Mesenchymal stem cell (in vitro differentiated cells and primary cell): ENCODE measurements around the gene CXCL11.
"Not testable (repeated sequence)": the region's sequence is repeated elsewhere in the genome, so short reads cannot be mapped to it uniquely, and the experiment has no call there.

Source experiments
- DNase-seq: peaks from one replicate; pipeline ENCODE4 v3.0.0-alpha.2; 2013
- H2AFZ ChIP-seq: one replicate; pipeline ENCODE4 v1.6.1; 2013; ENCODE audit warnings: low read depth, mild to moderate bottlenecking, control low read depth, inconsistent platforms, low read length, moderate library complexity
- H2AK5ac ChIP-seq: 2 replicates; pipeline ENCODE4 v1.6.1; 2013; ENCODE audit warnings: low read length, moderate library complexity, mild to moderate bottlenecking, inconsistent platforms; ENCODE audit not compliant: severe bottlenecking
- H2BK120ac ChIP-seq: one replicate; pipeline ENCODE4 v1.6.1; 2013; ENCODE audit warnings: low read depth, mild to moderate bottlenecking, inconsistent platforms, low read length, moderate library complexity
- H2BK12ac ChIP-seq, 2 experiments: one replicate each; pipeline ENCODE4 v1.6.1; 2013; ENCODE audit warnings: inconsistent platforms in 2 of 2, low read length in 2 of 2, mild to moderate bottlenecking in 2 of 2, moderate library complexity in 2 of 2, control low read depth in 1 of 2
- H2BK15ac ChIP-seq: one replicate; pipeline ENCODE4 v1.6.1; 2013; ENCODE audit warnings: mild to moderate bottlenecking, low read depth, inconsistent platforms; ENCODE audit not compliant: poor library complexity, severe bottlenecking
- H2BK5ac ChIP-seq: 2 replicates; pipeline ENCODE4 v1.6.1; 2013; ENCODE audit warnings: low read depth, mild to moderate bottlenecking, low read length, control low read depth, inconsistent platforms; ENCODE audit not compliant: poor library complexity, severe bottlenecking
- H3K14ac ChIP-seq, 2 experiments: one replicate each; pipeline ENCODE4 v1.6.1; 2013; ENCODE audit warnings: inconsistent platforms in 2 of 2, low read length in 2 of 2, control low read depth in 1 of 2, mild to moderate bottlenecking in 1 of 2, moderate library complexity in 1 of 2
- H3K18ac ChIP-seq, 2 experiments: one replicate each; pipeline ENCODE4 v1.6.1; 2013; ENCODE audit warnings: inconsistent platforms in 2 of 2, low read length in 2 of 2, control low read depth in 1 of 2, low read depth in 1 of 2, mild to moderate bottlenecking in 1 of 2
- H3K23ac ChIP-seq, 2 experiments: one replicate each; pipeline ENCODE4 v1.6.1; 2013; ENCODE audit warnings: inconsistent platforms in 2 of 2, low read length in 2 of 2, mild to moderate bottlenecking in 2 of 2, moderate library complexity in 2 of 2, control low read depth in 1 of 2
- H3K27ac ChIP-seq: 2 replicates; pipeline ENCODE4 v1.5.1; 2013; ENCODE audit warnings: mild to moderate bottlenecking, moderate library complexity, low read length, control low read depth, inconsistent platforms; ENCODE audit not compliant: poor library complexity, severe bottlenecking
- H3K27me3 ChIP-seq, 2 experiments: 2 replicates each; pipeline versions ENCODE4 v1.6.1 to v1.7.0; 2013; ENCODE audit warnings: low read length in 2 of 2, mild to moderate bottlenecking in 2 of 2, moderate library complexity in 2 of 2, control low read depth in 1 of 2, inconsistent platforms in 1 of 2; ENCODE audit not compliant: control insufficient read depth in 1 of 2, insufficient read depth in 1 of 2
- H3K36me3 ChIP-seq, 2 experiments: 2 replicates each; pipeline versions ENCODE4 v1.6.1 to v1.7.0; 2013; ENCODE audit warnings: low read length in 2 of 2, control low read depth in 1 of 2, inconsistent platforms in 1 of 2, low read depth in 1 of 2, mild to moderate bottlenecking in 1 of 2; ENCODE audit not compliant: insufficient read depth in 2 of 2, control insufficient read depth in 1 of 2
- H3K4ac ChIP-seq, 2 experiments: one replicate each; pipeline ENCODE4 v1.6.1; 2013; ENCODE audit warnings: inconsistent platforms in 2 of 2, low read length in 2 of 2, mild to moderate bottlenecking in 2 of 2, moderate library complexity in 2 of 2, control low read depth in 1 of 2, low read depth in 1 of 2
- H3K4me1 ChIP-seq: 2 replicates; pipeline ENCODE4 v1.6.1; 2013; ENCODE audit warnings: low read depth, low read length, control low read depth; ENCODE audit not compliant: control insufficient read depth, insufficient read depth
- H3K4me2 ChIP-seq: 2 replicates; pipeline ENCODE4 v1.6.1; 2013; ENCODE audit warnings: low read length, mild to moderate bottlenecking, inconsistent platforms; ENCODE audit not compliant: poor library complexity, severe bottlenecking
- H3K4me3 ChIP-seq, 2 experiments: 2 replicates each; pipeline versions ENCODE4 v1.5.1 to v1.7.0; 2013; ENCODE audit warnings: low read length in 2 of 2, mild to moderate bottlenecking in 2 of 2, control low read depth in 1 of 2, low read depth in 1 of 2; ENCODE audit not compliant: insufficient read depth in 1 of 2
- H3K79me1 ChIP-seq: replicated peaks from 2 replicates; pipeline ENCODE4 v1.6.1; 2013; ENCODE audit warnings: mild to moderate bottlenecking, control low read depth, low read length, inconsistent platforms; ENCODE audit not compliant: poor library complexity, severe bottlenecking
- H3K9ac ChIP-seq: 2 replicates; pipeline ENCODE4 v1.7.0; 2013; ENCODE audit warnings: mild to moderate bottlenecking, low read length, moderate library complexity
- H3K9me3 ChIP-seq: 2 replicates; pipeline ENCODE4 v1.7.0; 2013; ENCODE audit warnings: mild to moderate bottlenecking, low read length; ENCODE audit not compliant: control insufficient read depth
- H4K8ac ChIP-seq: one replicate; pipeline ENCODE4 v1.6.1; 2013; ENCODE audit warnings: inconsistent platforms, mild to moderate bottlenecking, low read length, moderate library complexity
- H4K91ac ChIP-seq: one replicate; pipeline ENCODE4 v1.6.1; 2013; ENCODE audit warnings: mild to moderate bottlenecking, low read length, inconsistent platforms
- WGBS: methylation state at CpG from one replicate; pipeline ENCODE4 v1.1.7; 2013; ENCODE audit warnings: mixed read lengths; 5-methylcytosine and 5-hydroxymethylcytosine counted together

CXCL11 gene

DNA sequence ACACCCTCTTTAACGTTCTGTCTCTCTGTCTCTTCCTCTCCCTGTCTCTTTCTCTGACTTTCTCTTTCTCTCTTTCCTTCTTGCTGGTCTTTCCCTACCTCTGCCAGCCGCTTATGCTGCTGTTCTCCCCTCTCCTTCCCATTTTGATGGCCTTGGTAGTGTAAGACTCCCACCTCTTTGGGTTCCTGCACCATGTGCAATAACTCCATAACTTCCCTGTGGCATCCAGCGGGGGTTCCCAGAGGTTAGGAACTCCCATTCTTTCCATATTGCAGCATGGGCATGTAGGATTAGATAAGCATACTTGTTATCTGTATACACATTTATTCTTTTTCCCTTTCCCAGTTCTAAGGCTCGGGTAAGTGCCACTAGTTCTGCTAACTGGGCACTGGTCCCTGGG, 8.8 kb upstream of the CXCL11 start:
- H3K9me3 ChIP-seq, H3K4me3 ChIP-seq, H3K27me3 ChIP-seq, H3K4ac ChIP-seq, H4K91ac ChIP-seq, DNase-seq, H3K14ac ChIP-seq, H3K79me1 ChIP-seq, H3K27ac ChIP-seq, H2AK5ac ChIP-seq, H3K4me2 ChIP-seq, H3K4me1 ChIP-seq, H2BK12ac ChIP-seq, H4K8ac ChIP-seq, H3K23ac ChIP-seq, H3K36me3 ChIP-seq, H2BK120ac ChIP-seq, H2BK5ac ChIP-seq, H2AFZ ChIP-seq, H3K18ac ChIP-seq, H2BK15ac ChIP-seq, H3K9ac ChIP-seq: not testable (repeated sequence)
- WGBS, result 81% methylated on average over 3 of the region's 4 CpGs

DNA sequence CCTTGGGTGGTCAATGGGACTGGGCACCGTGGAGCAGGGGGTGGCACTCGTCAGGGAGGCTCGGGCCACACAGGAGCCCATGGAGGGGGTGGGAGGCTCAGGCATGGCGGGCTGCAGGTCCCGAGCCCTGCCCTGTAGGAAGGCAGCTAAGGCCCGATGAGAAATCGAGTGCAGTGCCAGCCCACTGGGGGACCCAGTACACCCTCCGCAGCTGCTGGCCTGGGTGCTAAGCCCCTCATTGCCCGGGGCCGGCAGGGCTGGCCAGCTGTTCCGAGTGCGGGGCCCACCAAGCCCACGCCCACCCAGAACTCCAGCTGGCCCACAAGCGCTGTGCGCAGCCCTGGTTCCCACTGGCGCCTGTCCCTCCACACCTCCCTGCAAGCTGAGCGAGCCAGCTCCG, 7.4 kb upstream of the CXCL11 start:
- not testable (repeated sequence) for H2BK12ac ChIP-seq, H3K4ac ChIP-seq, H3K36me3 ChIP-seq, H2BK5ac ChIP-seq, H4K91ac ChIP-seq, H3K14ac ChIP-seq, H3K9ac ChIP-seq, H3K4me1 ChIP-seq, H3K27ac ChIP-seq, H2BK120ac ChIP-seq, H3K18ac ChIP-seq, H4K8ac ChIP-seq, H2AFZ ChIP-seq, H3K27me3 ChIP-seq, H3K79me1 ChIP-seq, H3K23ac ChIP-seq, H2AK5ac ChIP-seq, H3K4me3 ChIP-seq, H3K9me3 ChIP-seq, DNase-seq, H3K4me2 ChIP-seq, H2BK15ac ChIP-seq
- 93% methylated on average over 17 of the region's 18 CpGs for WGBS

DNA sequence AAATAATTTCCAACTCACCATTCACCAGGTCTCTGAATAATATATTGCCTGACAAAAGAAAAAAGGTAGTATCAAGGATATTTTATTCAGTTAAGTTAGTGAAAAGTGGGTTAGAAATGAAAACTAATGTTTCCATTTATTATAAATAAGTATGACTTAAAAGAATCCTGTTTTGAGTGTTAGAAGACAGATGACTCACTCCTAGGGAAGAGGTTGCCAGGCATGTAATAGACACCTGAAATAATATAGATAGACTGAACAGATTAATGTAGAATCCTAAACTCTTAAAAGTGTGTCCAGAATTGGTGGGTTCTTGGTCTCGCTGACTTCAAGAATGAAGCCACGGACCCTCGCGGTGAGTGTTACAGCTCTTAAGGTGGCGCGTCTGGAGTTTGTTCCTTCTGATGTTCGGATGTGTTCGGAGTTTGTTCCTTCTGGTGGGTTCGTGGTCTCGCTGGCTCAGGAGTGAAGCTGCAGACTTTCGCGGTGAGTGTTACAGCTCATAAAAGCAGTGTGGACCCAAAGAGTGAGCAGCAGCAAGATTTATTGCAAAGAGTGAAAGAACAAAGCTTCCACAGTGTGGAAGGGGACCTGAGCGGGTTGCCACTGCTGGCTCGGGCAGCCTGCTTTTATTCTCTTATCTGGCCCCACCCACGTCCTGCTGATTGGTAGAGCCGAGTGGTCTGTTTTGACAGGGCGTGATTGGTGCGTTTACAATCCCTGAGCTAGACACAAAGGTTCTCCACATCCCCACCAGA, 6.5 kb upstream of the CXCL11 start:
- not testable (repeated sequence) for H3K4me1 ChIP-seq, H3K4ac ChIP-seq, H4K8ac ChIP-seq, H3K9me3 ChIP-seq, H3K79me1 ChIP-seq, H3K23ac ChIP-seq, H3K9ac ChIP-seq, H3K4me2 ChIP-seq, H3K18ac ChIP-seq, H3K27me3 ChIP-seq, H2BK12ac ChIP-seq, H3K27ac ChIP-seq, H3K14ac ChIP-seq, H2AK5ac ChIP-seq, H2BK15ac ChIP-seq, H3K36me3 ChIP-seq, H4K91ac ChIP-seq, H2BK120ac ChIP-seq, H2AFZ ChIP-seq, H3K4me3 ChIP-seq, DNase-seq, H2BK5ac ChIP-seq
- whole genome bisulfite sequencing, result 95% methylated on average over 10 of the region's 18 CpGs

GRCh38 chr4:76036855-76037254, 985 bp upstream of the CXCL11 start:
- Histone ChIP-seq H2BK120ac (no peak overlapping the region), H2AFZ (no peak overlapping the region), H3K9ac (no peak overlapping the region), H2AK5ac (no peak overlapping the region), H4K8ac (no peak overlapping the region), H2BK12ac (no peak overlapping the region), H3K27me3 (peaks cover 0 to 3% of the 10 kb centered on the region in 2 experiments), H4K91ac (no peak overlapping the region), H3K4me3 (no peak overlapping the region), H2BK15ac (no peak overlapping the region), H3K4me2 (no peak overlapping the region), H3K23ac (no peak overlapping the region), H3K79me1 (no peaks in the 10 kb centered on the region), H3K9me3 (no peaks in the 10 kb centered on the region), H3K27ac (no peak overlapping the region), H3K14ac (no peak overlapping the region), H3K4me1 (no peaks in the 10 kb centered on the region), H2BK5ac (no peak overlapping the region), H3K4ac (no peak overlapping the region), H3K18ac (no peak overlapping the region), H3K36me3 (no peaks in the 10 kb centered on the region)
- 94% methylated on average over 3 of the region's 3 CpGs for WGBS
- no peak for DNase-seq
